ENCODE results near the gene IZUMO3.

- TF ChIP-seq CTCF (conservative IDR thresholded peaks at IDR 0.05), result no peak
- TF ChIP-seq ZFX (IDR thresholded peaks at IDR 0.05), result no peak
These were observed 16.3 kb upstream of the IZUMO3 start for GRCh38 chr9:24561957-24562356.
